Cardiac septum (tissue), 1 donor: Measurements from ENCODE around the gene NUP98. TPM values are rescaled to one million over a fixed set of nuclear protein-coding genes. Genes with fewer than 3 reads are reported as not detected.

Source experiments
- DNase-seq: peaks from one replicate; pipeline ENCODE4 v3.0.0-alpha.2; 2020; ENCODE audit warnings: low spot score
- intact Hi-C: fragments of 100-400 bp; cut with DNase I; formaldehyde crosslinking; loops from one replicate; pipeline ENCODE4 v1.14.0; 2022
- total RNA-seq: library from RNA; stranded (reverse); fragmentation: NEBNext Ultra II Directional; extraction: Animal tissue kit (Norgen Biotek cat#: 25700); gene quantifications from one replicate; pipeline ENCODE4 v1.2.1, GENCODE V29; 2021
- donor health status: DM: no; HTN: no; CAD: no.

The NUP98 gene
- total RNA-seq, 1 donor from 2014 or later: 49.6 TPM

GRCh38 chr11:3753110-3753509, 44.2 kb downstream of the NUP98 start:
- no peak for DNase-seq
- intact Hi-C loops: no loop called here

DNA sequence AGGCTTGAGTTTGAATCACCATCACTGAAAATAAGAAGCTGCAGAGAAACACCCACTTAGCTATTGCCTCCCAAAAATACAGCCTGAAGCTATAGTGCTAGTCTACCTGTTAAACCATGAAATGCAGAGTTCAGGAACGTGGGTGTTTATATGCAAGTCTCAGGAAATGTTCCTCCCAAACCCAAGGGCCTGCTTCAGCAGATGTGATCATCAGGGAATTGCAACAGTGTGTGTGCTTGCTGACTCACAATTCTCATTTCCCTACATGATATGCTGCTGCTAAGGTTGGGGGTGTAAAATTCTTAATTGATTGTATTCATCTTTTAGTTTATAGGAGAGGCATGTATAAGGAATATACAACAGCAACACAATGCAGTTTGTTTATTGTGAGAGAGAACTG, 49.6 kb downstream of the NUP98 start:
- intact Hi-C loops: no loop called here

GRCh38 chr11:3745161-3745560, 52.2 kb downstream of the NUP98 start:
- intact Hi-C loops: no loop called here
- no peak for DNase-seq

More for the DNA sequence above, 49.6 kb downstream of the NUP98 start:
- no peak for DNase-seq

DNA sequence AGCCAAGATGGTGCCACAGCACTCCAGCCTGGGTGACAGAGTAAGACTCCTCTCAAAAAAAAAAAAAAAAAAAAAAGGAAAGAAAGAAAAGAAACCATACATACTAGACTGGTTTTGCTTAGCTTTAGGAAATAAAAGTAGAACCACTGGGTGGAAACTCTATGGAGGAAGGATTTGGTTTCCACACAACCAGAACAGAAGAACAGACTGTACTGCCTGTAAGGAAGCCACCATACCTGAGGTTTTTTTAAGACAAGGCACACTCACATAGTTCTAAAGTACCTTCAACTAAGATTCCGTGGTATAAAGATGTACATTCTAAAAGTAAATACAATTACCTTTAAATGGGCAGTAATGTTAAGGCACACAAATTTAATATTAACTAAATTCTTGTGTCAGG, 58.6 kb downstream of the NUP98 start:
- intact Hi-C loops: no loop called here
- no peak for DNase-seq

- DNase-seq: no peak
- intact Hi-C loops: no loop called here
Measured at GRCh38 chr11:3738241-3738640, 59.1 kb downstream of the NUP98 start.

DNA sequence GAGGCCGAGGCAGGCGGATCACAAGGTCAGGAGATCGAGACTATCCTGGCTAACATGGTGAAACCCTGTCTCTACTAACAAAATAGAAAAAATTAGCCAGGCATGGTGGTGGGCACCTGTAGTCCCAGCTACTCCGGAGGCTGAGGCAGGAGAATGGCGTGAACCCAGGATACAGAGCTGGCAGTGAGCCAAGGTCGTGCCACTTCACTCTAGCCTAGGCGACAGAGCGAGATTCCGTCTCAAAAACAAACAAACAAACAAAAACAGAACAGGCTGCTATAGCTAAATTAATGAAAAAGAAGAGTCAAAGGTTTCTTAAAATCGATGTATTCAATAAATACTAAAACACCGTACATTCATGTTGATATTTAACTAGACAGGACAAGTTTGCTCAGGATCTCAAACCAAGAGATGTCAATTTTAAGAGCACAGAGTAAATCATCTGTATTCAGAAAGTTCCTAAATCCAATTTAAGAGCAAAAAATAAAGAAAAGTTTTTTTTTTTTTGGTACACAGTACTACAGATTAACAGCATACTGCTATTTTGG, 59.9 kb downstream of the NUP98 start:
- intact Hi-C loops: no loop called here
- DNase-seq: no peak

GRCh38 chr11:3736816-3737215, 60.5 kb downstream of the NUP98 start:
- intact Hi-C loops: no loop called here
- no peak for DNase-seq

DNA sequence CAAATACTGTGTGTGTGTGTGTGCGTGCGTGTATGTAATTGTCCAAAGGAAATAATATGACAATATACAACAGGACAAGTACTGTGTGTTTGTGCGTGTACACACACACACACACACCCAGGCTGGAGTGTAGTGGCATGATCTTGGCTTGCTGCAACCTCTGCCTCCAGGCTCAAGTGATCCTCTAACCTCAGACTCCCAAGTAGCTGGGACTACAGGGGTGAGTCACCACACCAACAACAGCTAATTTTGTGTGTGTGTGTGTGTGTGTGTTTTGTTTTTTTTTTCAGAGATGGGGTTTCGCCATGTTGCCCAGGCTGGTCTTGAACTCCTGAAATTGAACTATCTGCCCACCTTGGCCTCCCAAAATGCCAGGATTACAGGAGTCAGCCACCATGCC, 61.5 kb downstream of the NUP98 start:
- intact Hi-C loops: no loop called here
- no peak for DNase-seq

DNA sequence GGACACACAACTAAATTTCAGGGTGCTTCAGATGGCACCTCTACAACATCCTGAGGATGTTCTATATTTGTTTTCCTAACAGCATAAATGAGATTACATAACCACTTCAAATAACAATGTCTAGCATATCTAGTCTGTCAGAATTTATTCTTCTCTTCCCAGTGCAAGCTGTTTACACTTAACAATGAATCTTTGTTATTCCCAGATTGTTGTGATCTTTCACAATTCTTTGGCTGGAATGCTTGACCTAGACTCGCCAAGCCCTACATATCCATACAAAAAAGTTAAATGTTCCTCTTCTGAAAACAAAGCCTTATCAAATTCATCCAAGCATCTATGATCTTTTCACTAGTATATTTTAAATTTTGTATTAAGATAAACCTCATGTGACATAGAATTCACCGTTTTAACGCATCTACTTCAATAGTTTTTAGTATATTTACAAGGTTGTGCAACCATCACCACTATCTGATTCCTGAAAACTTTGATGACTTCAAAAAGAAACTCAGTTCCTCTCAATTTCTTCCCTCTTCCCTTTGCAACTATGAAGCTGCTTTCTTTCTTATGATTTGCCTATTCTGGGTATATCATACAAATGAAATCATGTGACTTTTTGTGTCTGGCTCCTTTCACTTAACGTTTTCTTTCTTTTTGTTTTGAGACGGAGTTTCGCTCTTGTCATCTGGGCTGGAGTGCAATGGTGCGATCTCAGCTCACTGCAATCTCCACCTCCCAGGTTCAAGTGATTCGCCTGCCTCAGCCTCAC, 64.5 kb downstream of the NUP98 start:
- no peak for DNase-seq
- intact Hi-C loops: no loop called here

DNA sequence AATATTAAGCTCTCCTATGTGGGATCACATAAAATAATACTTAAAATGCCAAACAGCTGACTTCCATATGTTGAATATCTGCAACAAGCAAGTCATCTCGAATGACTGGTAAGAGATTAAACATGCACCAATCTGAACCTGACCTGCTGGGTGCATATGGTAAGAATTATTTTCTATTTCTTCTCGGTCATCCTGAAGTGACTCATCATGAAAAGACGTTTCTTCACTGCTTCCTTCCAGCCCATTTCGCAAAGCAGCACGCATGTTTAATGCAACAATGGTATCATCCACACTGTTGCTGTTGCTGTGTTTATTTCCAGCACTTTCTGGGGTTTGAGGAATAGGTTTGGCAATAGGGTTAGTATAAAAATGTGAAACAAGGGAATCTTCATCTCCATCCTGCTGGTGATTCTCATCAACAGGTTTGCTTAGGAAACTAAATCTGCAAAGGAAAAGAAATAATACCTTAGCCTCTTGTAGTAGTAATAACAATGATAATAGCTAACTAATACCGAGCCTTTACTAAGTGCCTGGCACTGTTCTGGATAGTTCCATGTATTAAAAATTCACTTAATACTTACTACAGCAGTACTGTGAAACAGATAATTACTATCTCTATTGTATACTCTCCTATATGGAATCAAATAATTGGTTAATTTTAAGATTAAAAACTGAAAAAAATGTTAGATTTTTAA, 74.2 kb downstream of the NUP98 start:
- intact Hi-C loops: no loop called here
- no peak for DNase-seq

DNA sequence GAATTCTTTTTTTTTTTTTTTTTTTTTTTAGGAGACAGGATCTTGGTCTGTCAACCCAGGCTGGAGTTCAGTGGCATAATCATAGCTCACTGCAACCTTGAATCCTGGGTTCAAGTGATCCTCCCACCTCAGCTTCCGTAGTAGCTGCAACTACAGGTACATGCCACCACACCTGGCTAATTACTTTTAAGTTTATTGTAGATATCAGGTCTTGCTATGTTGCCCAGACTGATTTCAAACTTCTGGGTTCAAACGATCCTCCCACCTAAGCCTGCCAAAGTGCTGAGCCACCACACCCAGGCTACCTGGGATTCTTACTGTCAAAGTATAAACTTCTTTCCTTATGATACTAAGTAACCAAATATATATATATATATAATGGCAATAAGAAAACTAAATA, 75.3 kb downstream of the NUP98 start:
- intact Hi-C loops: no loop called here

GRCh38 chr11:3720997-3721396, 76.4 kb downstream of the NUP98 start:
- intact Hi-C loops: no loop called here
- DNase-seq: no peak

More for the DNA sequence above, 75.3 kb downstream of the NUP98 start:
- no peak for DNase-seq

GRCh38 chr11:3712274-3712673, 85.1 kb downstream of the NUP98 start:
- intact Hi-C loops: no loop called here
- no peak for DNase-seq

GRCh38 chr11:3710485-3711259, 86.7 kb downstream of the NUP98 start:
- intact Hi-C loops: no loop called here

DNA sequence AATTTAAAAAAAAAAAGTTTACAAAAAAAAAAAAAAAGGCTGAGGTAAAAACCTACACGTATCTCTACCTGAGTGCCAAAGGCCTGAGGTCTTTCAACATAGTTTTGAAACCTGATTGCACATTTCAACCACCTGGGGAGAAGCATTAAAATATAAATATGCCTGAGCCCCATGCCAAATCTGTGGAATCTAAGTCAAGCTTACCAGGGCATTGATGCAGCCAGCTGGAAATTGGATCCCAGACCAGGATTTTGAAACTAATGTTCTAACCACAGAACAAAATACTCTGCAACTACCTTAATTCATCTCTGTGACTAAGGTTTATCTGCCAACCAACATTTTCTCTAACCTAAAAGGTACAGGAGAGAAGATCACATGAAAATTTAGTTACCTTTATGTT, 87.4 kb downstream of the NUP98 start:
- DNase-seq: no peak
- intact Hi-C loops: no loop called here

More at GRCh38 chr11:3710485-3711259, 86.7 kb downstream of the NUP98 start:
- no peak for DNase-seq

DNA sequence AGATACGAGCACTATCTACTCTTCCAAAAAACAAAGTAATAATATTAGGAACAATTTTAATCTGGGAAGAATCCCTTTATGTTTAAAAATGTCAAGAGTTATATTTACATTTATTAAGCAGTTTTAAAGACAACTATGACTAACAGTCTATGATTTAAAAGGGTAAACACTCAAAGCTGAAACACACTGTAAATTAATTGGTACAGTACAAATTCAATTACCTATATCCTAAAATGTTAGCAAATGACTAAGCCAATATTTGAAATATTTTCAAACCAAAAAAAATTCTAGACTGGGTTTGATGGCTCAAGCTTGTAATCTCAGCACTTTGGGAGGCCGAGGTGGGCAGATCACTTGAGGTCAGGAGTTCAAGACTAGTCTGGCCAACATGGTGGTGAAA, 90.2 kb downstream of the NUP98 start:
- intact Hi-C loops: no loop called here
- DNase-seq: no peak

GRCh38 chr11:3703383-3703782, 94.0 kb downstream of the NUP98 start:
- intact Hi-C loops: no loop called here
- no peak for DNase-seq

- intact Hi-C loops: no loop called here
- no peak for DNase-seq
Measured at GRCh38 chr11:3700910-3701309, 96.4 kb downstream of the NUP98 start.

GRCh38 chr11:3700410-3700809, 96.9 kb downstream of the NUP98 start:
- intact Hi-C loops: no loop called here
- DNase-seq: no peak

DNA sequence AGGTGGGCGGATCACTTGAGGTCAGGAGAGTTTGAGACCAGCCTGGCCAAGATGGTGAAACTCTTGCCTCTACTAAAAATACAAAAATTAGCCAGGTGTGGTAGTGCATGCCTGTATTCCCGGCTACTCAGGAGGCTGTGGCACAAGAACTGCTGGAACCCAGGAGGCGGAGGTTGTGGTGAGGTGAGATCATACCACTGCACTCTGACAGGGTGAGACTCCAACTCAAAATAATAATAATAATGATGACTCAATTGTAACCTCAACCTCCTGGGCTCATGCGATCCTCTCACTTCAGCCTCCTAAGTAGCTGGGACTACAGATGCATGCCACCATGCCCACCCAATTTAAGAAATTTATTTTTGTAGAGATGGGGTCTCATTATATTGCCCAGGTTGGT, 110.6 kb downstream of the NUP98 start:
- intact Hi-C loops: no loop called here
- DNase-seq: no peak
